HepG2 (cell line): ENCODE data around the gene MTIF3. TPM values are rescaled to one million over a fixed set of nuclear protein-coding genes. Genes with fewer than 3 reads are reported as not detected.

Experiments
- ATAC-seq: fragments of 200-7000 bp; cut with Tn5 transposase; 3 replicates; pipeline ENCODE4 v1.9.1; 2020; ENCODE audit warnings: mild to moderate bottlenecking, moderate library complexity
- BruUV-seq: library from RNA; stranded (reverse); fragments of 400-500 nt; replicated peaks from 2 replicates; lab custom pipeline; 2021; lab: Mats Ljungman, UMichigan
- CTCF ChIA-PET: fragments of 300-600 bp; formaldehyde crosslinking; extraction: SDS; loops from one replicate; lab custom pipeline; 2021; ENCODE audit warnings: low total read pairs, inconsistent platforms, low intra/inter-chr PET ratio; lab: Yijun Ruan, JAX
- POLR2A ChIA-PET: fragments of 350-600 bp; sonication (Branson Sonifier 250); formaldehyde crosslinking; loops from one replicate; lab custom pipeline; 2020; ENCODE audit warnings: antibody characterized with exemption, inconsistent platforms; lab: Yijun Ruan, JAX
- DNase-seq: peaks from one replicate; pipeline ENCODE4 v3.0.0-alpha.2; 2015; ENCODE audit warnings: low spot score
- FAIRE-seq: peaks from 3 replicates; lab custom pipeline; 2011; peaks lifted over from hg19 to GRCh38; lab: Jason Lieb, UNC
- H2AFZ ChIP-seq: one replicate; pipeline ENCODE4 v1.6.1; 2011; ENCODE audit warnings: low read length, inconsistent platforms
- H3K27ac ChIP-seq: fragments of 300-600 bp; 3 replicates; pipeline ENCODE4 v1.8.0; 2011; ENCODE audit warnings: mixed run types, mild to moderate bottlenecking, mixed read lengths, low read length, inconsistent platforms; ENCODE audit not compliant: insufficient read depth; ENCODE audit errors: extremely low read length
- H3K27me3 ChIP-seq, 2 experiments: fragments of 200-600 bp in 1 of 2; 2 replicates in 1 of 2; 3 replicates in 1 of 2; pipeline versions ENCODE4 v1.6.0 to v1.8.0; 2011; ENCODE audit warnings: low read length in 2 of 2, mild to moderate bottlenecking in 2 of 2, moderate library complexity in 2 of 2, inconsistent platforms in 1 of 2; ENCODE audit not compliant: insufficient read depth in 2 of 2, control insufficient read depth in 1 of 2
- H3K36me3 ChIP-seq, 2 experiments: fragments of 200-600 bp in 1 of 2; replicated peaks in 1 of 2; 2 replicates in 1 of 2; 3 replicates in 1 of 2; pipeline versions ENCODE4 v1.5.1 to v1.8.0; 2011; ENCODE audit warnings: low read length in 2 of 2, inconsistent platforms in 1 of 2; ENCODE audit not compliant: insufficient read depth in 2 of 2, control insufficient read depth in 1 of 2
- H3K4me1 ChIP-seq: 2 replicates; pipeline ENCODE4 v1.5.1; 2012; ENCODE audit warnings: low read length, inconsistent platforms; ENCODE audit not compliant: insufficient read depth
- H3K4me2 ChIP-seq: 2 replicates; pipeline ENCODE4 v1.6.0; 2011; ENCODE audit warnings: low read depth, low read length, inconsistent platforms
- H3K4me3 ChIP-seq, 3 experiments: fragments of 200-600 bp in 1 of 3; sonication (generic), shearing (Covaris generic) in 1 of 3; replicated peaks in 1 of 3; 2 replicates each; pipeline ENCODE4 v1.5.1; 2011 to 2016; ENCODE audit warnings: low read length in 3 of 3, inconsistent platforms in 2 of 3, low read depth in 2 of 3, mild to moderate bottlenecking in 2 of 3, control low read depth in 1 of 3, mixed read lengths in 1 of 3; ENCODE audit not compliant: insufficient read depth in 1 of 3
- H3K79me2 ChIP-seq: one replicate; pipeline ENCODE4 v1.6.1; 2011; ENCODE audit warnings: low read length, inconsistent platforms; ENCODE audit not compliant: insufficient read depth
- H3K9ac ChIP-seq: 2 replicates; pipeline ENCODE4 v1.6.0; 2011; ENCODE audit warnings: mild to moderate bottlenecking, low read depth, low read length, inconsistent platforms; ENCODE audit not compliant: insufficient read depth
- H3K9me3 ChIP-seq: 2 replicates; pipeline ENCODE4 v1.5.1; 2012; ENCODE audit warnings: mild to moderate bottlenecking, low read length
- H4K20me1 ChIP-seq: 2 replicates; pipeline ENCODE4 v1.6.0; 2011; ENCODE audit warnings: inconsistent platforms, mild to moderate bottlenecking, low read length, moderate library complexity; ENCODE audit not compliant: insufficient read depth
- AHR ChIP-seq: IDR thresholded peaks from 2 replicates; pipeline ENCODE4 v1.6.1; 2018; ENCODE audit warnings: missing genetic modification reagents, missing compliant biosample characterization
- ARNT ChIP-seq: fragments of 450-650 bp; IDR thresholded peaks from 2 replicates; pipeline ENCODE4 v1.6.1; 2017
- CENPT ChIP-seq: sonication (generic); formaldehyde crosslinking; IDR thresholded peaks from 2 replicates; pipeline ENCODE4 v1.8.0; 2022; ENCODE audit warnings: low read depth, mild to moderate bottlenecking, moderate library complexity, missing genetic modification reagents
- HNRNPUL1 ChIP-seq: fragments of 200-400 bp; formaldehyde crosslinking; IDR thresholded peaks from 2 replicates; pipeline ENCODE4 v1.6.1; 2017; ENCODE audit warnings: low read depth, mild to moderate bottlenecking, low read length, moderate library complexity
- TOE1 ChIP-seq: sonication (generic); formaldehyde crosslinking; IDR thresholded peaks from 2 replicates; pipeline ENCODE4 v1.4.0; 2020; ENCODE audit warnings: mild to moderate bottlenecking, missing genetic modification reagents
- ZNF605 ChIP-seq: sonication (generic); formaldehyde crosslinking; IDR thresholded peaks from 2 replicates; pipeline ENCODE4 v1.8.0; 2022; ENCODE audit warnings: mild to moderate bottlenecking, missing genetic modification reagents
- ZNF83 ChIP-seq: sonication (generic); formaldehyde crosslinking; IDR thresholded peaks from 2 replicates; pipeline ENCODE4 v1.4.0; 2020; ENCODE audit warnings: missing genetic modification reagents, mild to moderate bottlenecking, borderline replicate concordance
- ZNF839 ChIP-seq: sonication (generic); formaldehyde crosslinking; IDR thresholded peaks from 2 replicates; pipeline ENCODE4 v1.4.0; 2020; ENCODE audit warnings: missing genetic modification reagents, mild to moderate bottlenecking, borderline replicate concordance
- ZNF878 ChIP-seq: sonication (generic); formaldehyde crosslinking; IDR thresholded peaks from 2 replicates; pipeline ENCODE4 v1.8.1; 2023; ENCODE audit warnings: mild to moderate bottlenecking, missing genetic modification reagents, moderate library complexity
- WGBS: methylation state at CpG from one replicate; pipeline ENCODE4 v1.1.6; 2017; ENCODE audit warnings: low lambda C conversion rate; 5-methylcytosine and 5-hydroxymethylcytosine counted together
- in situ Hi-C: cut with HindIII; loops from 2 replicates; pipeline ENCODE4 v1.10.0; 2017; ENCODE audit warnings: low pct_unique_long_range_greater_than_20kb; ENCODE audit not compliant: extremely low pct_ligation_motif_present
- intact Hi-C: fragments of 100-400 bp; cut with micrococcal nuclease; formaldehyde crosslinking; loops from one replicate; pipeline ENCODE4 v1.10.0; 2022; ENCODE audit not compliant: unreplicated experiment
- polyA plus RNA-seq, 8 experiments: library from polyadenylated mRNA; depleted of rRNA in 3 of 8; stranded (reverse) in 7 of 8; unstranded in 1 of 8; fragments of >200 nt; fragmentation: Illumina TruSeq in 4 of 8; extraction: Trizol in 4 of 8; gene quantifications; 2 replicates each; pipeline versions ENCODE4 v1.2.1 to v1.2.3, GENCODE V29; 2011 to 2016; ENCODE audit warnings: low read depth in 4 of 8, missing spikeins in 1 of 8, mixed read lengths in 1 of 8; ENCODE audit not compliant: insufficient read depth in 1 of 8
- total RNA-seq, 5 experiments: library from RNA; depleted of rRNA; stranded (reverse); fragments of >200 nt; fragmentation: Illumina TruSeq; extraction: Trizol; gene quantifications; 2 replicates each; pipeline ENCODE4 v1.2.3, GENCODE V29; 2016; ENCODE audit warnings: low read depth in 1 of 5
- TF ChIP-seq, protein P1 (sequence below): sonication (generic); formaldehyde crosslinking; IDR thresholded peaks from 2 replicates; pipeline ENCODE4 v1.4.0; 2020; ENCODE audit warnings: missing genetic modification reagents

The MTIF3 gene
- total and polyA plus RNA-seq, 2 of the 13 experiments (the other 11 are each of a cell fraction or from before 2014, with no cell fraction given) = 33.7 to 40.6 TPM

DNA sequence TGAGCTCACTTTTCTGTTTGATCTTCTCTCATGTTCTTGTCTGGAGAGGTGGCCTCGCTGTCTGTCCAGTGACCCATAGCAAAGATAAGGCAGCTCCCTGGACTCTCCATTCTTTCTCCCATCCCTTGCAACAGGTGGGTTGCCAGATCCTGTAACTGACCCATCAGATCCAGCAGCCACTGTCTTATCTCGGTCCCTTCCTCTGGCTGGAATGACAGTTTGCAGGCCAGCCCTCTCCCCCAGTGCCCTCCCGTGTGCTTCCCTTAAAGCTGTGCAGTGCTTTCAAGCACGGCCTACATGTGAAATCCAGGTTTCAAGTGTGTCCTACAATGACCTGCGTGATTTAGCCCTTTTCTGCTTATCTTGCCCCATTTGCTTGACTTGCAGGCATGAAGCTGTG lies 22.2 kb downstream of the MTIF3 start:
- Histone ChIP-seq H3K4me1 (peaks cover 42% of the 10 kb centered on the region), H3K36me3 (peaks cover 13 to 56% of the 10 kb centered on the region in 2 experiments; a peak in 4 of 5 replicates), H3K27me3 (no peaks in the 10 kb centered on the region), H4K20me1 (no peaks in the 10 kb centered on the region), H3K4me3 (no peak overlapping the region), H3K27ac (no peak overlapping the region), H2AFZ (no peak overlapping the region), H3K9ac (no peak overlapping the region), H3K9me3 (no peaks in the 10 kb centered on the region)
- no peak for DNase-seq
- POLR2A ChIA-PET = interaction anchor here (1.4 to 1.6 kb wide), 2 partner anchors 22 to 32 kb away, joined by 5 to 7 read pairs; partner anchors contain the start of gene MTIF3
- in situ Hi-C loops = no loop called here
- no peak for FAIRE-seq
- intact Hi-C loops = no loop called here
- WGBS = 95% methylated on average over 5 of the region's 5 CpGs
- no peak for TF ChIP-seq HNRNPUL1
- TF ChIP-seq, all 625 proteins: peak for 0
- CTCF ChIA-PET = no interaction called here
- Histone ChIP-seq H3K4me2 (no peak overlapping the region), H3K79me2 (peaks cover 27% of the 10 kb centered on the region)
- ATAC-seq = no peak
- BruUV-seq = no TSS peak

DNA sequence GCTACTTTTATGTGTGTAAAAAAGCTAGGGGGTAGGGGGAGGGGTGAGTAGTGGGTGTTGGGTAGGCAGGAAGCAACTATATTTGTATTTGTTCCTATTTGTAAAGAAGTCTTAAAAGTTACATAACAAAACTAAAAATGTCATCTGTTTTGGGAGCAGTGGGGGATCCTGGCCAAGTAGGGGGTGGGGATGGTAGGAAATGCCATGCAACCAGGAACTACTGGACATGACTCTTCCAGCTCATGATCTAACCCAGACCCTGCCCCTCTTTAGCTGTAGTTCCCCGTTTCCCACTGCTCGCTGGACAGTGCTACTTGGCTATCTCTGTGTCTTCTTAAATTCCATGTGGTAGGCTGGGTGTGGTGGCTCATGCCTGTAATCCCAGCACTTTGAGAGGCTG lies 22.7 kb downstream of the MTIF3 start:
- no peak for FAIRE-seq
- no peak overlapping the region for H3K9ac ChIP-seq

More for the DNA sequence above, 22.7 kb downstream of the MTIF3 start:
- Histone ChIP-seq H3K4me3 (no peak overlapping the region), H2AFZ (no peak overlapping the region), H3K79me2 (peaks cover 27% of the 10 kb centered on the region), H3K9me3 (no peaks in the 10 kb centered on the region), H3K4me1 (peaks cover 42% of the 10 kb centered on the region), H3K27ac (no peak overlapping the region), H3K27me3 (no peaks in the 10 kb centered on the region), H3K36me3 (peaks cover 12 to 52% of the 10 kb centered on the region in 2 experiments; a peak in 4 of 5 replicates), H4K20me1 (no peaks in the 10 kb centered on the region), H3K4me2 (no peak overlapping the region)
- ATAC-seq = no peak
- intact Hi-C loops (no loop called here), in situ Hi-C loops (no loop called here)
- BruUV-seq = no TSS peak
- ChIA-PET CTCF (no interaction called here), POLR2A (interaction anchor here (1.4 to 1.6 kb wide), 2 partner anchors 23 to 31 kb away, joined by 5 to 7 read pairs; partner anchors contain the start of gene MTIF3)
- 100% methylated on average over 2 of the region's 2 CpGs for WGBS
- DNase-seq = no peak
- TF ChIP-seq AHR (CRISPR knock-in tag) (no peak), ZNF83 (no peak), CENPT (CRISPR knock-in tag) (no peak), ARNT (no peak), ZNF878 (no peak), ZNF839 (CRISPR knock-in tag) (no peak), TOE1 (no peak), ZNF605 (CRISPR knock-in tag) (no peak)
- TF ChIP-seq, protein P1, sequence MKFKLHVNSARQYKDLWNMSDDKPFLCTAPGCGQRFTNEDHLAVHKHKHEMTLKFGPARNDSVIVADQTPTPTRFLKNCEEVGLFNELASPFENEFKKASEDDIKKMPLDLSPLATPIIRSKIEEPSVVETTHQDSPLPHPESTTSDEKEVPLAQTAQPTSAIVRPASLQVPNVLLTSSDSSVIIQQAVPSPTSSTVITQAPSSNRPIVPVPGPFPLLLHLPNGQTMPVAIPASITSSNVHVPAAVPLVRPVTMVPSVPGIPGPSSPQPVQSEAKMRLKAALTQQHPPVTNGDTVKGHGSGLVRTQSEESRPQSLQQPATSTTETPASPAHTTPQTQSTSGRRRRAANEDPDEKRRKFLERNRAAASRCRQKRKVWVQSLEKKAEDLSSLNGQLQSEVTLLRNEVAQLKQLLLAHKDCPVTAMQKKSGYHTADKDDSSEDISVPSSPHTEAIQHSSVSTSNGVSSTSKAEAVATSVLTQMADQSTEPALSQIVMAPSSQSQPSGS (CRISPR knock-in tag) = no peak
